ENCODE data around the gene TXNDC16. TPM values are rescaled to one million over a fixed set of nuclear protein-coding genes. Genes with fewer than 3 reads are reported as not detected.

TXNDC16 gene
- total RNA-seq, 2 donors from 2014 or later, result 14.0 to 37.1 TPM

- peak; percentile 38 for DNase-seq (ENCODE audit: low spot score)
- Histone ChIP-seq H3K4me1 (replicated peaks) (no peaks in the 10 kb centered on the region), H3K9me3 (no peaks in the 10 kb centered on the region), H3K4me3 (peak overlapping the region; percentile 61 to 80), H3K36me3 (no peaks in the 10 kb centered on the region), H3K27ac (peak overlapping the region; percentile 95 to 96), H3K27me3 (replicated peaks; ENCODE audit: insufficient read depth) (no peaks in the 10 kb centered on the region)
- intact Hi-C loops (cut with DNase I), result loop anchor here (5.0 to 10.0 kb wide), 3 partner anchors 143 to 401 kb away; partner anchors contain the start of genes ERO1A, FERMT2 and PTGER2
- TF ChIP-seq CTCF (IDR thresholded peaks at IDR 0.05) (peak in 1 of 4 experiments; percentile 24), POLR2A (IDR thresholded peaks at IDR 0.05) (no peak), POLR2AphosphoS5 (IDR thresholded peaks at IDR 0.05) (peak; percentile 26)
- under 1% methylated on average over 8 of the region's 8 CpGs for WGBS
Observed at GRCh38 chr14:52551696-52552062, 626 bp downstream of the TXNDC16 start.

GRCh38 chr14:52551205-52551604 lies 1.1 kb downstream of the TXNDC16 start:
- no peaks in the 10 kb centered on the region for H3K9me3 ChIP-seq
- H3K36me3 ChIP-seq, result no peaks in the 10 kb centered on the region
- H3K4me3 ChIP-seq, result peak overlapping the region; percentile 61 to 80
- 21% methylated on average over 6 of the region's 6 CpGs for WGBS
- intact Hi-C loops (cut with DNase I), result loop anchor here (5.0 to 10.0 kb wide), 3 partner anchors 144 to 401 kb away; partner anchors contain the start of genes ERO1A, FERMT2 and PTGER2
- no peaks in the 10 kb centered on the region for H3K27me3 ChIP-seq (replicated peaks; ENCODE audit: insufficient read depth)
- H3K4me1 ChIP-seq (replicated peaks), result peaks cover 3% of the 10 kb centered on the region
- peak overlapping the region; percentile 95 to 96 for H3K27ac ChIP-seq
- DNase-seq (ENCODE audit: low spot score), result no peak
- TF ChIP-seq POLR2A (IDR thresholded peaks at IDR 0.05), result no peak
- no peak for TF ChIP-seq CTCF (IDR thresholded peaks at IDR 0.05)
- no peak for TF ChIP-seq POLR2AphosphoS5 (IDR thresholded peaks at IDR 0.05)

GRCh38 chr14:52550661-52551060 lies 1.6 kb downstream of the TXNDC16 start:
- no peak for DNase-seq (ENCODE audit: low spot score)
- H3K27ac ChIP-seq, result peak overlapping the region; percentile 95 to 96
- TF ChIP-seq POLR2AphosphoS5 (IDR thresholded peaks at IDR 0.05) (no peak), CTCF (IDR thresholded peaks at IDR 0.05) (no peak), POLR2A (IDR thresholded peaks at IDR 0.05) (no peak)
- peak overlapping the region; percentile 61 to 80 for H3K4me3 ChIP-seq
- no peaks in the 10 kb centered on the region for H3K36me3 ChIP-seq
- H3K27me3 ChIP-seq (replicated peaks; ENCODE audit: insufficient read depth), result no peaks in the 10 kb centered on the region
- H3K9me3 ChIP-seq, result no peaks in the 10 kb centered on the region
- 86% methylated on average over 3 of the region's 3 CpGs for WGBS
- intact Hi-C loops (cut with DNase I), result loop anchor here (5.0 to 10.0 kb wide), 3 partner anchors 144 to 402 kb away; partner anchors contain the start of genes ERO1A, FERMT2 and PTGER2
- peaks cover 6% of the 10 kb centered on the region for H3K4me1 ChIP-seq (replicated peaks)

- TF ChIP-seq POLR2AphosphoS5 (IDR thresholded peaks at IDR 0.05) (no peak), POLR2A (IDR thresholded peaks at IDR 0.05) (no peak), CTCF (IDR thresholded peaks at IDR 0.05) (no peak)
- WGBS, result 88% methylated on average over 3 of the region's 3 CpGs
- Histone ChIP-seq H3K27me3 (replicated peaks; ENCODE audit: insufficient read depth) (no peaks in the 10 kb centered on the region), H3K4me3 (no peak overlapping the region), H3K27ac (peak overlapping the region; percentile 78 to 96), H3K9me3 (no peaks in the 10 kb centered on the region), H3K36me3 (no peaks in the 10 kb centered on the region), H3K4me1 (replicated peaks) (peaks cover 6% of the 10 kb centered on the region)
- DNase-seq (ENCODE audit: low spot score), result no peak
- intact Hi-C loops (cut with DNase I), result no loop called here
Observed at GRCh38 chr14:52547526-52547925, 4.8 kb downstream of the TXNDC16 start.

- 57% methylated on average over 2 of the region's 2 CpGs for WGBS
- Histone ChIP-seq H3K36me3 (no peaks in the 10 kb centered on the region), H3K9me3 (no peaks in the 10 kb centered on the region), H3K27ac (peak overlapping the region; percentile 78 to 96), H3K27me3 (replicated peaks; ENCODE audit: insufficient read depth) (no peaks in the 10 kb centered on the region), H3K4me1 (replicated peaks) (peaks cover 6% of the 10 kb centered on the region), H3K4me3 (no peak overlapping the region)
- no peak for DNase-seq (ENCODE audit: low spot score)
- TF ChIP-seq POLR2A (IDR thresholded peaks at IDR 0.05), result no peak
- TF ChIP-seq POLR2AphosphoS5 (IDR thresholded peaks at IDR 0.05), result no peak
- TF ChIP-seq CTCF (IDR thresholded peaks at IDR 0.05), result no peak
- intact Hi-C loops (cut with DNase I), result no loop called here
Observed at GRCh38 chr14:52547027-52547426, 5.3 kb downstream of the TXNDC16 start.

All from prostate gland (tissue), 2 donors.